Endothelial cell of umbilical vein (primary cell): ENCODE results near the gene ENTREP1. TPM values are rescaled to one million over a fixed set of nuclear protein-coding genes. Genes with fewer than 3 reads are reported as not detected.

ENCODE experiments used
- BruUV-seq: library from RNA; stranded (reverse); fragments of 400-500 nt; replicated peaks from 2 replicates; lab custom pipeline; 2021; lab: Mats Ljungman, UMichigan
- CTCF ChIA-PET: fragments of 300-600, 350-600 bp; sonication (Branson Sonifier 250); formaldehyde crosslinking; loops from one replicate; lab custom pipeline; 2021; ENCODE audit warnings: antibody characterized with exemption, inconsistent platforms; lab: Charles Lee
- POLR2A ChIA-PET: fragments of 300-600, 350-600 bp; sonication (Branson Sonifier 250); formaldehyde crosslinking; loops from one replicate; lab custom pipeline; 2021; ENCODE audit warnings: antibody characterized with exemption, inconsistent platforms; lab: Charles Lee
- DNase-seq: peaks from one replicate; pipeline ENCODE4 v3.0.0-alpha.2; 2011; ENCODE audit warnings: low read depth, low spot score
- FAIRE-seq: peaks from 2 replicates; lab custom pipeline; 2011; peaks lifted over from hg19 to GRCh38; lab: Jason Lieb, UNC
- H2AFZ ChIP-seq: 2 replicates; pipeline ENCODE4 v1.6.0; 2012; ENCODE audit warnings: low read depth, low read length, control low read depth, inconsistent platforms
- H3K27ac ChIP-seq: 2 replicates; pipeline ENCODE4 v1.5.1; 2011; ENCODE audit warnings: low read depth, mild to moderate bottlenecking, control low read depth, low read length, moderate library complexity; ENCODE audit not compliant: insufficient read depth
- H3K27me3 ChIP-seq, 2 experiments: 2 replicates each; pipeline versions ENCODE4 v1.6.0 to v1.6.1; 2011; ENCODE audit warnings: low read length in 2 of 2, mixed read lengths in 1 of 2; ENCODE audit not compliant: control insufficient read depth in 2 of 2, insufficient read depth in 2 of 2
- H3K36me3 ChIP-seq, 2 experiments: 2 replicates in 1 of 2; 3 replicates in 1 of 2; pipeline ENCODE4 v1.5.1; 2011; ENCODE audit warnings: low read length in 2 of 2, mild to moderate bottlenecking in 1 of 2, moderate library complexity in 1 of 2; ENCODE audit not compliant: control insufficient read depth in 2 of 2, insufficient read depth in 2 of 2; ENCODE audit errors: extremely low read depth in 1 of 2
- H3K4me1 ChIP-seq: 3 replicates; pipeline ENCODE4 v1.5.1; 2011; ENCODE audit warnings: mild to moderate bottlenecking, low read length; ENCODE audit not compliant: control insufficient read depth, insufficient read depth; ENCODE audit errors: extremely low read depth
- H3K4me2 ChIP-seq: 2 replicates; pipeline ENCODE4 v1.6.1; 2011; ENCODE audit warnings: low read length, control low read depth, mixed read lengths; ENCODE audit not compliant: insufficient read depth
- H3K4me3 ChIP-seq, 3 experiments: fragments of 200-600 bp in 1 of 3; sonication (generic), shearing (Covaris generic) in 1 of 3; replicated peaks in 1 of 3; 2 replicates each; pipeline ENCODE4 v1.5.1; 2011 to 2016; ENCODE audit warnings: control low read depth in 3 of 3, low read length in 3 of 3, mild to moderate bottlenecking in 2 of 3, inconsistent platforms in 1 of 3, low read depth in 1 of 3, moderate library complexity in 1 of 3; ENCODE audit not compliant: insufficient read depth in 1 of 3
- H3K79me2 ChIP-seq: 2 replicates; pipeline ENCODE4 v1.6.0; 2012; ENCODE audit warnings: low read length, inconsistent platforms; ENCODE audit not compliant: control insufficient read depth, insufficient read depth
- H3K9ac ChIP-seq: replicated peaks from 2 replicates; pipeline ENCODE3; 2011; ENCODE audit warnings: low read length, control low read depth; ENCODE audit not compliant: insufficient read depth; ENCODE audit errors: extremely low read depth
- H3K9me1 ChIP-seq: replicated peaks from 3 replicates; pipeline ENCODE4 v1.6.0; 2011; ENCODE audit warnings: mild to moderate bottlenecking, low read length; ENCODE audit not compliant: control insufficient read depth, insufficient read depth; ENCODE audit errors: extremely low read depth
- H3K9me3 ChIP-seq: replicated peaks from 2 replicates; pipeline ENCODE4 v1.5.1; 2012; ENCODE audit warnings: low read length, inconsistent platforms; ENCODE audit not compliant: control insufficient read depth, insufficient read depth
- H4K20me1 ChIP-seq: replicated peaks from 2 replicates; pipeline ENCODE3; 2011; ENCODE audit warnings: mild to moderate bottlenecking, low read length; ENCODE audit not compliant: control insufficient read depth, insufficient read depth; ENCODE audit errors: extremely low read depth
- CTCF ChIP-seq, 2 donors: IDR thresholded peaks; 1 replicate in 1 of 2; 2 replicates in 1 of 2; pipeline ENCODE4 v1.5.1; 2011; ENCODE audit warnings: low read length in 2 of 2, mild to moderate bottlenecking in 2 of 2, moderate library complexity in 2 of 2, control low read depth in 1 of 2, inconsistent platforms in 1 of 2, low read depth in 1 of 2; ENCODE audit not compliant: insufficient read depth in 1 of 2; ENCODE audit errors: extremely low read depth in 1 of 2
- EZH2 ChIP-seq: IDR thresholded peaks from 2 replicates; pipeline ENCODE4 v1.6.1; 2012; ENCODE audit warnings: borderline replicate concordance, low read depth, mild to moderate bottlenecking, moderate library complexity, low read length, inconsistent platforms; ENCODE audit not compliant: severe bottlenecking
- FOS ChIP-seq: IDR thresholded peaks from 2 replicates; pipeline ENCODE4 v1.6.1; 2011; ENCODE audit warnings: mild to moderate bottlenecking, low read length, moderate library complexity, borderline replicate concordance; ENCODE audit not compliant: insufficient read depth
- GATA2 ChIP-seq: IDR thresholded peaks from 2 replicates; pipeline ENCODE4 v1.7.0; 2011; ENCODE audit warnings: low read depth, mild to moderate bottlenecking, moderate library complexity, mixed read lengths, low read length; ENCODE audit not compliant: insufficient read length, insufficient read depth
- JUN ChIP-seq: IDR thresholded peaks from 2 replicates; pipeline ENCODE4 v1.6.1; 2011; ENCODE audit warnings: borderline replicate concordance, low read depth; ENCODE audit not compliant: insufficient read length, insufficient read depth
- MAX ChIP-seq: IDR thresholded peaks from 2 replicates; pipeline ENCODE4 v1.6.1; 2011; ENCODE audit not compliant: insufficient read depth, insufficient read length
- MYC ChIP-seq: IDR thresholded peaks from one replicate; pipeline ENCODE4 v1.6.1; 2011; ENCODE audit warnings: mild to moderate bottlenecking, low read depth, low read length
- POLR2A ChIP-seq: IDR thresholded peaks from 2 replicates; pipeline ENCODE4 v1.6.1; 2012; ENCODE audit warnings: low read depth, mild to moderate bottlenecking, control low read depth, low read length
- POLR2AphosphoS5 ChIP-seq: IDR thresholded peaks from 2 replicates; pipeline ENCODE4 v1.6.1; 2012; ENCODE audit warnings: low read depth, mild to moderate bottlenecking, control low read depth, low read length, moderate library complexity; ENCODE audit not compliant: insufficient read depth
- dilution Hi-C: fragments of 300-500 bp; cut with MboI; formaldehyde crosslinking; loops from one replicate; pipeline ENCODE4 v1.15.0; 2019; ENCODE audit warnings: low sequenced_read_pairs; ENCODE audit not compliant: extremely low pct_ligation_motif_present
- intact Hi-C: fragments of 100-400 bp; cut with micrococcal nuclease; formaldehyde crosslinking; loops from one replicate; pipeline ENCODE4 v1.10.0; 2022
- polyA plus RNA-seq, 4 experiments: library from polyadenylated mRNA; depleted of rRNA in 3 of 4; stranded (reverse) in 3 of 4; unstranded in 1 of 4; fragments of >200 nt; gene quantifications; 2 replicates each; pipeline versions ENCODE4 v1.2.1 to v1.2.3, GENCODE V29; 2011 to 2012; ENCODE audit warnings: missing spikeins in 1 of 4
- total RNA-seq: library from RNA; stranded (reverse); gene quantifications from 2 replicates; pipeline ENCODE4 v1.2.3, GENCODE V29; 2021

Gene ENTREP1
- total and polyA plus RNA-seq, 2 donors (not counting 3 experiments of a cell fraction or from before 2014, with no cell fraction given) = 7.1 to 13.5 TPM

- dilution Hi-C loops (no loop called here), intact Hi-C loops (no loop called here)
- no peaks in the 10 kb centered on the region for H3K4me1 ChIP-seq
- no peaks in the 10 kb centered on the region for H3K79me2 ChIP-seq
- no TSS peak for BruUV-seq
- CTCF ChIA-PET = interaction anchor here (1.3 kb wide), 1 partner anchor 11 kb away, joined by 3 read pairs; no protein-coding TSS in a partner anchor
- POLR2A ChIA-PET = no interaction called here
- TF ChIP-seq MAX (no peak), CTCF (IDR thresholded peaks at IDR 0.05; ENCODE audit: extremely low read depth in 1 of 2, insufficient read depth in 1 of 2, low read depth in 1 of 2, low read length in 2 of 2) (no peak), POLR2A (no peak), FOS (no peak), MYC (no peak), POLR2AphosphoS5 (no peak), JUN (no peak)
- H3K4me3 ChIP-seq = no peak overlapping the region
- no peak overlapping the region for H3K9ac ChIP-seq
- no peaks in the 10 kb centered on the region for H3K27me3 ChIP-seq
- H3K36me3 ChIP-seq = no peaks in the 10 kb centered on the region
- H3K4me2 ChIP-seq = no peak overlapping the region
- H3K9me1 ChIP-seq = no peaks in the 10 kb centered on the region
- H2AFZ ChIP-seq = no peak overlapping the region
- DNase-seq (no peak), FAIRE-seq (no peak)
- H3K27ac ChIP-seq = no peak overlapping the region
- no peaks in the 10 kb centered on the region for H4K20me1 ChIP-seq
- no peaks in the 10 kb centered on the region for H3K9me3 ChIP-seq
Measured at GRCh38 chr9:69334317-69334716, 9.3 kb downstream of the ENTREP1 start.

- DNase-seq (peak; percentile 22), FAIRE-seq (no peak)
- intact Hi-C loops = no loop called here
- no peak overlapping the region for H3K4me2 ChIP-seq
- TF ChIP-seq MAX = no peak
- TF ChIP-seq JUN = no peak
- TF ChIP-seq CTCF (IDR thresholded peaks at IDR 0.05; ENCODE audit: extremely low read depth in 1 of 2, insufficient read depth in 1 of 2, low read depth in 1 of 2, low read length in 2 of 2) = no peak
- TF ChIP-seq MYC = no peak
- no peak for TF ChIP-seq POLR2A
- no peak for TF ChIP-seq POLR2AphosphoS5
- no peak for TF ChIP-seq FOS
- no peak for TF ChIP-seq GATA2
- no peak for TF ChIP-seq EZH2
- no peak overlapping the region for H3K27ac ChIP-seq
- H3K9me1 ChIP-seq = peaks cover 2% of the 10 kb centered on the region
- H3K36me3 ChIP-seq = no peaks in the 10 kb centered on the region
- POLR2A ChIA-PET = no interaction called here
- H3K9ac ChIP-seq = no peak overlapping the region
- H3K4me3 ChIP-seq = no peak overlapping the region
- H4K20me1 ChIP-seq = no peaks in the 10 kb centered on the region
- no peak overlapping the region for H2AFZ ChIP-seq
- H3K27me3 ChIP-seq = no peaks in the 10 kb centered on the region
- dilution Hi-C loops = no loop called here
- H3K4me1 ChIP-seq = no peaks in the 10 kb centered on the region
- H3K9me3 ChIP-seq = no peaks in the 10 kb centered on the region
- no TSS peak for BruUV-seq
- H3K79me2 ChIP-seq = no peaks in the 10 kb centered on the region
- CTCF ChIA-PET = no interaction called here
Measured at GRCh38 chr9:69339620-69340019, 14.6 kb downstream of the ENTREP1 start.
